SJSA1 (cell line): ENCODE results near the gene IGSF21. TPM values are rescaled to one million over a fixed set of nuclear protein-coding genes. Genes with fewer than 3 reads are reported as not detected.

Experiments
- DNase-seq, 2 experiments: peaks; one replicate each; pipeline ENCODE4 v3.0.0-alpha.2; 2015 to 2020; ENCODE audit warnings: low spot score in 2 of 2, low read depth in 1 of 2
- H3K27ac ChIP-seq: fragments of 250-450 bp; sonication (Bioruptor Pico); 2 replicates; pipeline ENCODE4 v1.5.1; 2020; ENCODE audit warnings: mild to moderate bottlenecking, moderate library complexity
- H3K27me3 ChIP-seq: fragments of 250-450 bp; sonication (Bioruptor Pico); replicated peaks from 2 replicates; pipeline ENCODE4 v1.5.1; 2020; ENCODE audit warnings: mild to moderate bottlenecking, moderate library complexity
- H3K36me3 ChIP-seq: fragments of 250-450 bp; sonication (Bioruptor Pico); 2 replicates; pipeline ENCODE4 v1.5.1; 2020; ENCODE audit warnings: mild to moderate bottlenecking
- H3K4me1 ChIP-seq: fragments of 250-450 bp; sonication (Bioruptor Pico); replicated peaks from 2 replicates; pipeline ENCODE4 v1.6.1; 2021; ENCODE audit warnings: mild to moderate bottlenecking
- H3K4me3 ChIP-seq: fragments of 250-450 bp; sonication (Bioruptor Pico); 2 replicates; pipeline ENCODE4 v1.5.1; 2020; ENCODE audit warnings: mild to moderate bottlenecking
- H3K9me3 ChIP-seq: fragments of 250-450 bp; sonication (Bioruptor Pico); replicated peaks from 2 replicates; pipeline ENCODE4 v1.5.1; 2020; ENCODE audit warnings: mild to moderate bottlenecking
- total RNA-seq: library from RNA; depleted of rRNA; stranded (reverse); fragments of >200 nt; shearing (Covaris generic); gene quantifications from 2 replicates; pipeline ENCODE4 v1.2.3, GENCODE V29; 2014

The IGSF21 gene
- total RNA-seq, 1 experiment from 2014 or later, result not detected

- Histone ChIP-seq H3K4me1 (no peaks in the 10 kb centered on the region), H3K27me3 (peaks cover 29% of the 10 kb centered on the region), H3K27ac (no peak overlapping the region), H3K36me3 (no peaks in the 10 kb centered on the region), H3K9me3 (no peaks in the 10 kb centered on the region), H3K4me3 (no peak overlapping the region)
- no peak for DNase-seq
These were observed 66.4 kb downstream of the IGSF21 start for GRCh38 chr1:18174037-18174436.

DNA sequence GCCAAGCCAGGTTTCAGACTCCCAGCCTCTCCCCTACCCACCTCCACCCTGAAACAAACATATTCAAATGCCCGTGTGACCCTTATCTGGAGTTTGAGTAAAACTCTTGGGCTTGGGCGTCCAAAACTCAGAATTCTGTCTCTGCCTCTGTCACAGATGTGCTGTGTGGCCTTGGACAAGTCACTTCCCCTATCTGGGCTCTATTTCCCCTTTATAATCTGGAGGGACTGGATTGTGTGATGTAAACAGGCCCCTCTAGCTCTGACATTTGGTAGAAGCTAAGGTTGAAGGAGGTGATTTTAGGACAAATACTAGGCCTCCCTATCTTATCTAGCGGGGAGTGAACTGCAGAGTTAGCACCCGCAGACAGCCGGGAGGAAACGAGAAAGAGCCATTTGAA, 67.5 kb downstream of the IGSF21 start:
- no peak overlapping the region for H3K4me3 ChIP-seq
- H3K4me1 ChIP-seq, result no peaks in the 10 kb centered on the region
- no peaks in the 10 kb centered on the region for H3K36me3 ChIP-seq
- H3K27ac ChIP-seq, result no peak overlapping the region
- peaks cover 25% of the 10 kb centered on the region for H3K27me3 ChIP-seq
- H3K9me3 ChIP-seq, result no peaks in the 10 kb centered on the region
- DNase-seq, result no peak

GRCh38 chr1:18175530-18176377, 68.2 kb downstream of the IGSF21 start:
- Histone ChIP-seq H3K9me3 (no peaks in the 10 kb centered on the region), H3K36me3 (no peaks in the 10 kb centered on the region), H3K27ac (no peak overlapping the region), H3K27me3 (peaks cover 28% of the 10 kb centered on the region), H3K4me3 (no peak overlapping the region), H3K4me1 (no peaks in the 10 kb centered on the region)
- no peak for DNase-seq

- no peak overlapping the region for H3K27ac ChIP-seq
- DNase-seq, result no peak
- H3K9me3 ChIP-seq, result no peaks in the 10 kb centered on the region
- H3K4me3 ChIP-seq, result no peak overlapping the region
- peaks cover 26% of the 10 kb centered on the region for H3K27me3 ChIP-seq
- no peaks in the 10 kb centered on the region for H3K36me3 ChIP-seq
- no peaks in the 10 kb centered on the region for H3K4me1 ChIP-seq
These were observed 69.0 kb downstream of the IGSF21 start for GRCh38 chr1:18176619-18177018.

DNA sequence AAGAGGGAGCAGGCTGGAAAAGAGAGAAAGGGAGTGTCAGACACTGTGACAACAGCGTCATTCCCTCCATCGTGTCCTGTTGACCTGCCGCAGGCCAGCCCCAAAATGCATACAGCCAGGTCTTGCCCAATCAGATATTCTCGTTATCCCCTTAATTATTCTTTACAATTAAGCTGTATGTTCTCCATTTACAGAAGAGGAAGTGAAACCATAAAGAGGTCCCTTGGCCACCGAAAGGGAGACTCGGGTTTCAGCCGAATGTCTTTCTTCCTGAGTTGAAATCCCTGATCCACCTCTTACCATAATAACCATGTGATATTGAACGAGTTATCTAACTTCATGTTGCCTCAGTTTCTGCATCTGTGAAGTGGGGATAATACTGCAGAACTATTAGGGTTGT, 70.5 kb downstream of the IGSF21 start:
- no peak for DNase-seq
- H3K27ac ChIP-seq, result no peak overlapping the region
- H3K4me1 ChIP-seq, result no peaks in the 10 kb centered on the region
- no peaks in the 10 kb centered on the region for H3K9me3 ChIP-seq
- H3K4me3 ChIP-seq, result no peak overlapping the region
- H3K36me3 ChIP-seq, result no peaks in the 10 kb centered on the region
- H3K27me3 ChIP-seq, result peaks cover 24% of the 10 kb centered on the region

GRCh38 chr1:18179009-18179408, 71.4 kb downstream of the IGSF21 start:
- Histone ChIP-seq H3K4me1 (no peaks in the 10 kb centered on the region), H3K27ac (no peak overlapping the region), H3K9me3 (no peaks in the 10 kb centered on the region), H3K36me3 (no peaks in the 10 kb centered on the region), H3K4me3 (no peak overlapping the region), H3K27me3 (peaks cover 21% of the 10 kb centered on the region)
- DNase-seq, result no peak

DNA sequence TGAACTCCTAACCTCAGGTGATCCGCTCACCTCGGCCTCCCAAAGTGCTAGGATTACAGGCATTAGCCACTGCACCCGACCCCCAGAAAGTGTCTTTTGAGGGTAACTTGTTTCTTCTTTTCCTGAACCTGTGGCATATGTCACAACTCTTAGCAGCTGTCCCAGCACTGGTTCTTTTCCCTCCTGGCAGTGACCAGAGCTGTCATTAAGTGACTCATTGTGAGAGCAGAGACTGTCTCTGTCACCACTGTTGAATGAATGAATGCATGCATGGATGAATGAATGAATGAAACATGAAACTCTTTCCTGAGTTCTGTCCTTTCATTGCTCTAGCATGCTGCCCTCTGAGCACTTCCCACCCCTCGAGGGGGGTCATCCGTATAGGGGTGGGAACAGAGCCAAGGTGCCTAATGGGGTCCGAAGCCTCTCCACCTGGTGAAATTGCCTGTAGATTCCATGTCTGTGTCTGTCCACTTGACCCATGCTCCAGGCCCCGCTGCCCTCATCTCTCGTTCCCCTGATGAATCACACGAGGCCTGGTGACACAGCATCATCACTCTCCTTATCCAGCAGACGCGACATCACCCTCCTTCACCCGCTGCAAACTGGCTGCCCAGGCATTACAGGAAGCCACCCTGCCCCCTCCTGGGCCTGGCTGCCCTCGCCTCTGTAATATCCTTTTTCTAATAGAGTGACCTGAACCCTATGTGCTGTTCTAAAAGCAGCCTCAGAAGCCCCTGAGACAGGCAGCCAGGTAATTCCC, 75.0 kb downstream of the IGSF21 start:
- Histone ChIP-seq H3K4me3 (no peak overlapping the region), H3K27me3 (peaks cover 13% of the 10 kb centered on the region), H3K27ac (no peak overlapping the region), H3K36me3 (no peaks in the 10 kb centered on the region), H3K4me1 (no peaks in the 10 kb centered on the region), H3K9me3 (no peaks in the 10 kb centered on the region)
- DNase-seq, result no peak

DNA sequence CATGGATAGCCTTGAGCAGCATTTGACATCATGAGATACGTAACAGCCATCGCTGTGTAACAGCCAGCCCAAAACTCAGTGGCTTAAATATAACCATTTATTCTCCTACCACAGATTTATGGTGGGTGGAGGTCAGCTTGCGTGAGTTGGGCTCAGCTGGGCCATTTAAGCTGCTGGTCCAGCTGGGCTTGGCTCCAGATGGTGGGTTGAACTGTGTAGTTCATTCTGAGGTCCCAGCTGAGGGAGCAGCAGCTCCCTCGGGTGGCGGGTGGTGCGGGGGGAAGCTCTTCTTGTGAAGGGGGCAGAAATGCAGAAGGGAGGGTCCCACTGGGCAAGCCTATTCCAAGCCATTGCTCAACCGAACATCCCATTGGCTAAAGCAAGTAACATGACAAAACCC, 75.9 kb downstream of the IGSF21 start:
- Histone ChIP-seq H3K36me3 (no peaks in the 10 kb centered on the region), H3K4me3 (no peak overlapping the region), H3K9me3 (no peaks in the 10 kb centered on the region), H3K27ac (no peak overlapping the region), H3K4me1 (no peaks in the 10 kb centered on the region), H3K27me3 (peaks cover 13% of the 10 kb centered on the region)
- no peak for DNase-seq

- DNase-seq, result no peak
- Histone ChIP-seq H3K27me3 (peaks cover 22% of the 10 kb centered on the region), H3K4me3 (no peak overlapping the region), H3K27ac (no peak overlapping the region), H3K4me1 (no peaks in the 10 kb centered on the region), H3K36me3 (no peaks in the 10 kb centered on the region), H3K9me3 (no peaks in the 10 kb centered on the region)
These were observed 79.5 kb downstream of the IGSF21 start for GRCh38 chr1:18187054-18187453.

- H3K9me3 ChIP-seq, result no peaks in the 10 kb centered on the region
- H3K4me3 ChIP-seq, result no peak overlapping the region
- no peak for DNase-seq
- H3K4me1 ChIP-seq, result no peaks in the 10 kb centered on the region
- no peak overlapping the region for H3K27ac ChIP-seq
- H3K27me3 ChIP-seq, result peaks cover 29% of the 10 kb centered on the region
- H3K36me3 ChIP-seq, result no peaks in the 10 kb centered on the region
These were observed 81.4 kb downstream of the IGSF21 start for GRCh38 chr1:18188820-18189517.

- no peak overlapping the region for H3K4me3 ChIP-seq
- peaks cover 27% of the 10 kb centered on the region; the same call in 1 of the 2 replicates for H3K27me3 ChIP-seq
- no peak overlapping the region for H3K27ac ChIP-seq
- no peaks in the 10 kb centered on the region for H3K36me3 ChIP-seq
- H3K9me3 ChIP-seq, result no peaks in the 10 kb centered on the region
- no peak for DNase-seq
- no peaks in the 10 kb centered on the region for H3K4me1 ChIP-seq
These were observed 83.0 kb downstream of the IGSF21 start for GRCh38 chr1:18190598-18190997.

DNA sequence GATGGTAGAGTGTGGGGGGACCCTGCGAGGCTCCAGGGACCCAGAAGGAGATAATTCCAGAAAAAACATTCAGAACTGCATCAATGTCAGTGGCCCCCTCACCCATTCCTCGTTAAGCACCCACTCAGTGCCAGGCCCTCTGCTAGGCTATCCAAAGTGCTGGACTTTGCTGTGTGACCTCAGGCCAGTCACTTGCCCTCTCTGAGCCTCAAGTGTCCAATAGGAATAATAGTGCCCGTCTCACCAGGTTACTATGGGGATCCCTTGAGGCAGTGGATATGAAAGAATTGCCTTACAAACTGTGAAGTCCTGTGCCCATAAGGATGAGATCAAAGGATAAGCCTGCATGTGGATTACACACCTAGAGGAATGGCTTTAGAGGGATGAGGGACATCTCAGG, 83.4 kb downstream of the IGSF21 start:
- Histone ChIP-seq H3K36me3 (no peaks in the 10 kb centered on the region), H3K4me1 (no peaks in the 10 kb centered on the region), H3K4me3 (no peak overlapping the region), H3K27ac (no peak overlapping the region), H3K9me3 (no peaks in the 10 kb centered on the region), H3K27me3 (peaks cover 27% of the 10 kb centered on the region; the same call in 1 of the 2 replicates)
- no peak for DNase-seq

DNA sequence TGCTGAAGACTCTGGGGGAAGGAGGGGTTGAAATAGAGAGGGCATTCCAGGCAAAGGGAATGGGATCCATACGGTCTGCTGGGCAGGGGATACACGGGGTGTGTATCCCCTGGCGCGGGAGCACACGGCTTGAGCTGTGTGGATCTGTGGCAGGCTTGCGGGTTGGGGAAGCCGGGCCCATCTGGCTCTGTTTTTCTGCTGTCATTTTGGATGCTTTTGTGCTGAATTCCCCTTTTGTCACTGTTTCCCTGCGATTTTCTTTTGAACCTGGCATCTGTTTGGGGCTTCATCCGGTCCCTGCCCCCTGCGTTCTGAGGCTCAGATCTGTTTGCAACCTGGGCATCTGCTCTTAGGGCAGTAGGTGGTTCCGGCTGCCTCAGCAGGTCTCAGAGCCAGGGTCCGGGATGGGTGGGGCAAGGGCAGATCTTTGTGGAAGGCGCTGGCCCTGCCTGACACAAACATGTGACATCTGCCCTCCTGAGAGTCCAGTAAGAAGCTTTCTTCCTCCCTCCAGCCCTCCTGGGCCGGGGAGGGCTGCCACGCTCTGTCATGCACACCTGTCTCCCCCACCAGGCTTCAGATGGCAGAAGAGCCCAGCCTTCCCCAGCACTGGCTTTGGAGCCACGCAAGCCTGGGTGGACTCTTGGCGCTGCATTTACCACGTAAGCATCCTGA, 84.0 kb downstream of the IGSF21 start:
- H3K27me3 ChIP-seq, result peaks cover 32% of the 10 kb centered on the region
- no peaks in the 10 kb centered on the region for H3K36me3 ChIP-seq
- H3K9me3 ChIP-seq, result no peaks in the 10 kb centered on the region
- no peak overlapping the region for H3K4me3 ChIP-seq
- no peak for DNase-seq
- no peak overlapping the region for H3K27ac ChIP-seq
- no peaks in the 10 kb centered on the region for H3K4me1 ChIP-seq
